ENCODE data around the gene SRGAP1.

Gene SRGAP1

DNA sequence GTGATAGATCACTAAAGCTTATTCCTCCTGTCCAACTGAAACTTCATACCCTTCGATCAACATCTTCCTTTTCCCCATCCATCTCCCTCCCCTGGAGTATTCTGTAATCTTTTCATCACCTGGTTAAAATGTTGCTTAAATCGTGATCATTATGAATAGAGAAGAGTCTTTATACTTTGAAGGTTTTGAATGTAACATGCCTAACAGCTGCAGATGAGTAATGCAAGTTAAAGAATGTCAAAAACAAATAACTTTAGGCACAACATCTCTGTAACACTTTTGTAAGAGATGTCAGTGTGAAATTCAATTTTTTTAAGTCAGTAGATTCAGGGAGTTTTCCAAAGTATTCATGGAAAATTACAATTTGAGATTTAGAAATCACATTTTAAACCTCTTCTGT lies 39.8 kb upstream of the SRGAP1 start:
- TF ChIP-seq ZNF19 (tag by site-specific recombination; IDR thresholded peaks at IDR 0.05; ENCODE audit: low read depth) (no peak), ZNF10 (tag by site-specific recombination; IDR thresholded peaks at IDR 0.05) (no peak), SETDB1 (IDR thresholded peaks at IDR 0.05; ENCODE audit: insufficient read length, low read length) (no peak), ZNF777 (tag by site-specific recombination; IDR thresholded peaks at IDR 0.05; ENCODE audit: borderline replicate concordance) (no peak), ZNF16 (tag by site-specific recombination; IDR thresholded peaks at IDR 0.05; ENCODE audit: low read depth) (no peak), ZNF670 (tag by site-specific recombination; IDR thresholded peaks at IDR 0.05; ENCODE audit: low read depth) (no peak), KLF10 (tag by site-specific recombination; IDR thresholded peaks at IDR 0.05) (no peak), YY2 (tag by site-specific recombination; IDR thresholded peaks at IDR 0.05) (no peak), ZNF558 (tag by site-specific recombination; IDR thresholded peaks at IDR 0.05) (no peak), GLIS1 (tag by site-specific recombination; IDR thresholded peaks at IDR 0.05) (no peak), ZNF521 (tag by site-specific recombination; IDR thresholded peaks at IDR 0.05) (no peak)
- TF ChIP-seq, protein P1, sequence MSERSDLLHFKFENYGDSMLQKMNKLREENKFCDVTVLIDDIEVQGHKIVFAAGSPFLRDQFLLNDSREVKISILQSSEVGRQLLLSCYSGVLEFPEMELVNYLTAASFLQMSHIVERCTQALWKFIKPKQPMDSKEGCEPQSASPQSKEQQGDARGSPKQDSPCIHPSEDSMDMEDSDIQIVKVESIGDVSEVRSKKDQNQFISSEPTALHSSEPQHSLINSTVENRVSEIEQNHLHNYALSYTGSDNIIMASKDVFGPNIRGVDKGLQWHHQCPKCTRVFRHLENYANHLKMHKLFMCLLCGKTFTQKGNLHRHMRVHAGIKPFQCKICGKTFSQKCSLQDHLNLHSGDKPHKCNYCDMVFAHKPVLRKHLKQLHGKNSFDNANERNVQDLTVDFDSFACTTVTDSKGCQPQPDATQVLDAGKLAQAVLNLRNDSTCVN (tag by site-specific recombination; optimal IDR thresholded peaks at IDR 0.05) = no peak
- Histone ChIP-seq H3K36me3 (ENCODE audit: control insufficient read depth in 2 of 2, insufficient read depth in 1 of 2, low read length in 2 of 2) (peaks cover 4 to 26% of the 10 kb centered on the region in 2 experiments), H3K27ac (ENCODE audit: extremely low read depth, low read depth, low read length) (no peak overlapping the region), H3K4me1 (ENCODE audit: control insufficient read depth, insufficient read depth, low read length) (no peaks in the 10 kb centered on the region), H3K4me3 (ENCODE audit: low read depth, low read length) (no peak overlapping the region), H3K9me3 (ENCODE audit: control insufficient read depth, insufficient read depth, low read depth, low read length) (no peaks in the 10 kb centered on the region)
- ChIA-PET POLR2A (no interaction called here), CTCF (no interaction called here)

DNA sequence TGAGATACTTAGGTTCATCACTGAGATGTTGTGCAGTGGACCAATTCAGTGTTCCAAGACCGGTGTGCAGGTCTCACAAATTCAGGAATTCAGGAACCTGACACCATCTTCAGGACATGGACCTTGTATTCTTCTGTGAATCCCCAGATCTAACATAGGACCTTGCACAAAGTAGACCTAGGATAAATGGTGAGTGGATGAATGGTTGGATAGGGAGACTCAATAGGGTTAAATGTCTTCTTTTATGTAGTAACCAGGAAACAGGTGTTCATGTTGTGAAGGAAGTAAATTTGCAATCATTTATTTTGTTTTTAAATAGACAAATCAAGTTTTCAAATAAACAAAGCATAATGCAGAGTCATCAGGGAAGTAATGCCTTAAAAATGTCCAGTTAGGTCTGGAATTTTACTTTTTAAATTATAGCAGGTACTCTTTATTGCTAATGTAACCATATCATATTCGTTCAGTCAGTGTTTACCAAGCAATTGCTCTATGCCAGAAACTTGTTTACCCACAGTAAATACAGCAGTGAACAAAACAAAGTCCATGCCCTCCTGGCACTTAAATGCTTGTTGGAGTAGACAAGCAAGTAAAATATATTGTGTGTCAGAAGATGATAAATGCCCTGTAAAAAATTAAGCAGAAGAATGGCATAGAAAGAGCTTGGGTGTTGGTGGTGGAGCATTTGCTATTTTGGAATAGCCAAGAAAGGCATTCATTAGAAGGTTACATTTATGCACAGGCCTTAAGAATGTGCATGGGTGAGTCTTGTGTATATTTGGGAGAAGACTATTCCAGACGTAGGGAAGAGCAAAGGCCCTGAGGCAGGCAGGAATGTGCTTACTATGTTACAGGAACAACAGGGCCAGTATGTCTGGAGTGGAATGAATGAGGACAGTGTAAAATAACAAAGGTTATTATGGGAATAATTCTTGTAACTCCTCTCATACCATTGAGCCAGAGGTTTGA lies 38.5 kb upstream of the SRGAP1 start:
- CTCF ChIA-PET = no interaction called here
- POLR2A ChIA-PET = no interaction called here

GRCh38 chr12:63808631-63809030 lies 35.9 kb upstream of the SRGAP1 start:
- POLR2A ChIA-PET = no interaction called here
- Histone ChIP-seq H3K27ac (ENCODE audit: extremely low read depth, low read depth, low read length) (no peak overlapping the region), H3K9me3 (ENCODE audit: control insufficient read depth, insufficient read depth, low read depth, low read length) (no peaks in the 10 kb centered on the region), H3K4me1 (ENCODE audit: control insufficient read depth, insufficient read depth, low read length) (no peaks in the 10 kb centered on the region), H3K4me3 (ENCODE audit: low read depth, low read length) (no peak overlapping the region), H3K36me3 (ENCODE audit: control insufficient read depth in 2 of 2, insufficient read depth in 1 of 2, low read length in 2 of 2) (peaks cover 4 to 26% of the 10 kb centered on the region in 2 experiments)
- CTCF ChIA-PET = no interaction called here
- TF ChIP-seq ZNF37A (tag by site-specific recombination; IDR thresholded peaks at IDR 0.05) = no peak
- no peak for TF ChIP-seq ZNF274 (IDR thresholded peaks at IDR 0.05; ENCODE audit: low read length)
- TF ChIP-seq ZNF274 (tag by site-specific recombination; IDR thresholded peaks at IDR 0.05; ENCODE audit: borderline replicate concordance) = no peak
- TF ChIP-seq ZNF248 (tag by site-specific recombination; IDR thresholded peaks at IDR 0.05) = no peak
- TF ChIP-seq KLF7 (tag by site-specific recombination; IDR thresholded peaks at IDR 0.05; ENCODE audit: borderline replicate concordance) = no peak
- no peak for TF ChIP-seq ZNF292 (tag by site-specific recombination; IDR thresholded peaks at IDR 0.05; ENCODE audit: borderline replicate concordance, low read depth)
- TF ChIP-seq PRDM10 (tag by site-specific recombination; IDR thresholded peaks at IDR 0.05) = no peak
- TF ChIP-seq ZNF529 (tag by site-specific recombination; IDR thresholded peaks at IDR 0.05; ENCODE audit: insufficient replicate concordance) = no peak
- no peak for TF ChIP-seq ZNF777 (tag by site-specific recombination; IDR thresholded peaks at IDR 0.05; ENCODE audit: borderline replicate concordance)
- no peak for TF ChIP-seq ZNF16 (tag by site-specific recombination; IDR thresholded peaks at IDR 0.05; ENCODE audit: low read depth)
- TF ChIP-seq ZNF580 (tag by site-specific recombination; IDR thresholded peaks at IDR 0.05) = no peak
- TF ChIP-seq ZNF521 (tag by site-specific recombination; IDR thresholded peaks at IDR 0.05) = no peak
- TF ChIP-seq, protein P2, sequence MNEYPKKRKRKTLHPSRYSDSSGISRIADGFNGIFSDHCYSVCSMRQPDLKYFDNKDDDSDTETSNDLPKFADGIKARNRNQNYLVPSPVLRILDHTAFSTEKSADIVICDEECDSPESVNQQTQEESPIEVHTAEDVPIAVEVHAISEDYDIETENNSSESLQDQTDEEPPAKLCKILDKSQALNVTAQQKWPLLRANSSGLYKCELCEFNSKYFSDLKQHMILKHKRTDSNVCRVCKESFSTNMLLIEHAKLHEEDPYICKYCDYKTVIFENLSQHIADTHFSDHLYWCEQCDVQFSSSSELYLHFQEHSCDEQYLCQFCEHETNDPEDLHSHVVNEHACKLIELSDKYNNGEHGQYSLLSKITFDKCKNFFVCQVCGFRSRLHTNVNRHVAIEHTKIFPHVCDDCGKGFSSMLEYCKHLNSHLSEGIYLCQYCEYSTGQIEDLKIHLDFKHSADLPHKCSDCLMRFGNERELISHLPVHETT (tag by site-specific recombination; IDR thresholded peaks at IDR 0.05) = no peak
- TF ChIP-seq ZSCAN23 (tag by site-specific recombination; IDR thresholded peaks at IDR 0.05) = no peak
- TF ChIP-seq ZNF174 (tag by site-specific recombination; IDR thresholded peaks at IDR 0.05) = no peak

More for the DNA sequence above, 38.5 kb upstream of the SRGAP1 start:
- Histone ChIP-seq H3K36me3 (ENCODE audit: control insufficient read depth in 2 of 2, insufficient read depth in 1 of 2, low read length in 2 of 2) (peaks cover 4 to 26% of the 10 kb centered on the region in 2 experiments), H3K27ac (ENCODE audit: extremely low read depth, low read depth, low read length) (no peak overlapping the region), H3K4me3 (ENCODE audit: low read depth, low read length) (no peak overlapping the region), H3K4me1 (ENCODE audit: control insufficient read depth, insufficient read depth, low read length) (no peaks in the 10 kb centered on the region), H3K9me3 (ENCODE audit: control insufficient read depth, insufficient read depth, low read depth, low read length) (no peaks in the 10 kb centered on the region)
- no peak for TF ChIP-seq ZFP37 (tag by site-specific recombination; IDR thresholded peaks at IDR 0.05)
- TF ChIP-seq ZNF623 (tag by site-specific recombination; IDR thresholded peaks at IDR 0.05) = peak; percentile 40; the same call in 1 of the 2 replicates
